Keratinocyte (primary cell): ENCODE data around the gene USP49. TPM values are rescaled to one million over a fixed set of nuclear protein-coding genes. Genes with fewer than 3 reads are reported as not detected.

Experiments used
- DNase-seq: peaks from one replicate; pipeline ENCODE4 v3.0.0-alpha.2; 2011; ENCODE audit warnings: low read depth, missing footprints, low spot score
- FAIRE-seq: peaks from 2 replicates; lab custom pipeline; 2011; peaks lifted over from hg19 to GRCh38; lab: Jason Lieb, UNC
- H2AFZ ChIP-seq: 2 replicates; pipeline ENCODE4 v1.6.0; 2012; ENCODE audit warnings: low read length, control low read depth, inconsistent platforms; ENCODE audit not compliant: control insufficient read depth
- H3K27ac ChIP-seq: 2 replicates; pipeline ENCODE4 v1.5.1; 2011; ENCODE audit warnings: low read length; ENCODE audit not compliant: control insufficient read depth, insufficient read depth
- H3K27me3 ChIP-seq: 3 replicates; pipeline ENCODE4 v1.6.0; 2011; ENCODE audit warnings: low read length; ENCODE audit not compliant: control insufficient read depth, insufficient read depth; ENCODE audit errors: extremely low read depth
- H3K36me3 ChIP-seq, 2 experiments: 2 replicates in 1 of 2; 3 replicates in 1 of 2; pipeline ENCODE4 v1.5.1; 2011; ENCODE audit warnings: low read length in 2 of 2, mild to moderate bottlenecking in 1 of 2; ENCODE audit not compliant: control insufficient read depth in 2 of 2, insufficient read depth in 2 of 2; ENCODE audit errors: extremely low read depth in 1 of 2
- H3K4me1 ChIP-seq: 3 replicates; pipeline ENCODE4 v1.5.1; 2011; ENCODE audit warnings: low read length; ENCODE audit not compliant: control insufficient read depth, insufficient read depth; ENCODE audit errors: extremely low read depth
- H3K4me2 ChIP-seq: 3 replicates; pipeline ENCODE4 v1.6.0; 2011; ENCODE audit warnings: low read depth, low read length; ENCODE audit not compliant: control insufficient read depth, insufficient read depth; ENCODE audit errors: extremely low read depth
- H3K4me3 ChIP-seq, 3 experiments: fragments of 200-600 bp in 1 of 3; sonication (generic) in 1 of 3; 2 replicates in 2 of 3; 3 replicates in 1 of 3; pipeline ENCODE4 v1.5.1; 2011 to 2016; ENCODE audit warnings: low read length in 3 of 3, mild to moderate bottlenecking in 3 of 3, control low read depth in 2 of 3, inconsistent platforms in 1 of 3, low read depth in 1 of 3, mixed read lengths in 1 of 3, mixed run types in 1 of 3, moderate library complexity in 1 of 3; ENCODE audit not compliant: control insufficient read depth in 2 of 3, insufficient read depth in 2 of 3; ENCODE audit errors: extremely low read depth in 1 of 3
- H3K79me2 ChIP-seq: 2 replicates; pipeline ENCODE4 v1.6.0; 2012; ENCODE audit warnings: low read length; ENCODE audit not compliant: control insufficient read depth, insufficient read depth
- H3K9ac ChIP-seq: 3 replicates; pipeline ENCODE4 v1.6.0; 2011; ENCODE audit warnings: low read length; ENCODE audit not compliant: control insufficient read depth, insufficient read depth; ENCODE audit errors: extremely low read depth
- H3K9me1 ChIP-seq: 3 replicates; pipeline ENCODE4 v1.6.0; 2011; ENCODE audit warnings: low read length; ENCODE audit not compliant: control insufficient read depth, insufficient read depth; ENCODE audit errors: extremely low read depth
- H3K9me3 ChIP-seq: 2 replicates; pipeline ENCODE4 v1.5.1; 2012; ENCODE audit warnings: low read depth, low read length; ENCODE audit not compliant: control insufficient read depth
- H4K20me1 ChIP-seq: 3 replicates; pipeline ENCODE4 v1.6.0; 2011; ENCODE audit warnings: low read length; ENCODE audit not compliant: control insufficient read depth, insufficient read depth; ENCODE audit errors: extremely low read depth
- EZH2 ChIP-seq: IDR thresholded peaks from one replicate; pipeline ENCODE4 v1.6.1; 2012; ENCODE audit warnings: inconsistent platforms, mild to moderate bottlenecking, low read length, moderate library complexity
- dilution Hi-C: fragments of 300-500 bp; cut with MboI; formaldehyde crosslinking; loops from one replicate; pipeline ENCODE4 v1.7.0; 2020; ENCODE audit warnings: low sequenced_read_pairs; ENCODE audit not compliant: extremely low pct_ligation_motif_present
- polyA plus RNA-seq, 5 experiments: library from polyadenylated mRNA; depleted of rRNA in 3 of 5; stranded (reverse) in 3 of 5; stranded (forward) in 1 of 5; unstranded in 1 of 5; fragments of >200 nt; gene quantifications; 1 replicate in 1 of 5; 2 replicates in 3 of 5; 3 replicates in 1 of 5; pipeline versions ENCODE4 v1.2.1 to v1.2.3, GENCODE V29; 2011 to 2012; ENCODE audit warnings: missing spikeins in 2 of 5, low read depth in 1 of 5, low replicate concordance in 1 of 5
- TF ChIP-seq, protein P1 (sequence below), 3 experiments: IDR thresholded peaks in 1 of 3; conservative IDR thresholded peaks in 1 of 3; optimal IDR thresholded peaks in 1 of 3; 2 replicates in 2 of 3; 3 replicates in 1 of 3; pipeline versions ENCODE3 to v1.5.1; 2011; ENCODE audit warnings: low read length in 3 of 3, mild to moderate bottlenecking in 3 of 3, moderate library complexity in 2 of 3, control low read depth in 1 of 3, inconsistent platforms in 1 of 3; ENCODE audit not compliant: insufficient read depth in 2 of 3; ENCODE audit errors: extremely low read depth in 1 of 3

USP49 gene
- polyA plus RNA-seq, 1 donor (not counting 4 experiments of a cell fraction or from before 2014, with no cell fraction given), result 2.3 TPM

DNA sequence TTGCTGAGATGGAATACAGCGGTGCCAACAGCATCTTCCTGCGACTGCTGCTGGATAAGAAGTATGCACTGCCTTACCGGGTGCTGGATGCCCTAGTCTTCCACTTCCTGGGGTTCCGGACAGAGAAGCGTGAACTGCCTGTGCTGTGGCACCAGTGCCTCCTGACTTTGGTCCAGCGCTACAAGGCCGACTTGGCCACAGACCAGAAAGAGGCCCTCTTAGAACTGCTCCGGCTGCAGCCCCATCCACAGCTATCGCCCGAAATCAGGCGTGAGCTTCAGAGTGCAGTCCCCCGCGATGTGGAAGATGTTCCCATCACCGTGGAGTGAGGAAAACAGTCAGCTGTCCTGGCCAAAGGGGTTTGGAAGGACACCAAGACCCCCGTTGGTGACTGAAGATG is 37.2 kb upstream of the USP49 start:
- Histone ChIP-seq H4K20me1 (no peaks in the 10 kb centered on the region), H3K4me2 (no peak overlapping the region), H3K36me3 (peaks cover 61 to 69% of the 10 kb centered on the region in 2 experiments), H3K4me3 (no peak overlapping the region), H3K9ac (no peak overlapping the region), H3K9me1 (no peaks in the 10 kb centered on the region), H3K27me3 (no peaks in the 10 kb centered on the region), H3K27ac (no peak overlapping the region), H3K79me2 (peaks cover 19% of the 10 kb centered on the region), H3K9me3 (no peaks in the 10 kb centered on the region), H3K4me1 (peaks cover 7% of the 10 kb centered on the region), H2AFZ (no peak overlapping the region)
- DNase-seq (no peak), FAIRE-seq (no peak)
- dilution Hi-C loops, result no loop called here
- no peak for TF ChIP-seq EZH2
- TF ChIP-seq, protein P1, sequence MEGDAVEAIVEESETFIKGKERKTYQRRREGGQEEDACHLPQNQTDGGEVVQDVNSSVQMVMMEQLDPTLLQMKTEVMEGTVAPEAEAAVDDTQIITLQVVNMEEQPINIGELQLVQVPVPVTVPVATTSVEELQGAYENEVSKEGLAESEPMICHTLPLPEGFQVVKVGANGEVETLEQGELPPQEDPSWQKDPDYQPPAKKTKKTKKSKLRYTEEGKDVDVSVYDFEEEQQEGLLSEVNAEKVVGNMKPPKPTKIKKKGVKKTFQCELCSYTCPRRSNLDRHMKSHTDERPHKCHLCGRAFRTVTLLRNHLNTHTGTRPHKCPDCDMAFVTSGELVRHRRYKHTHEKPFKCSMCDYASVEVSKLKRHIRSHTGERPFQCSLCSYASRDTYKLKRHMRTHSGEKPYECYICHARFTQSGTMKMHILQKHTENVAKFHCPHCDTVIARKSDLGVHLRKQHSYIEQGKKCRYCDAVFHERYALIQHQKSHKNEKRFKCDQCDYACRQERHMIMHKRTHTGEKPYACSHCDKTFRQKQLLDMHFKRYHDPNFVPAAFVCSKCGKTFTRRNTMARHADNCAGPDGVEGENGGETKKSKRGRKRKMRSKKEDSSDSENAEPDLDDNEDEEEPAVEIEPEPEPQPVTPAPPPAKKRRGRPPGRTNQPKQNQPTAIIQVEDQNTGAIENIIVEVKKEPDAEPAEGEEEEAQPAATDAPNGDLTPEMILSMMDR (optimal IDR thresholded peaks at IDR 0.05 in 1 of 3, IDR thresholded peaks at IDR 0.05 in 1 of 3, conservative IDR thresholded peaks at IDR 0.05 in 1 of 3; ENCODE audit: extremely low read depth in 1 of 3, insufficient read depth in 2 of 3, low read length in 3 of 3), result no peak

DNA sequence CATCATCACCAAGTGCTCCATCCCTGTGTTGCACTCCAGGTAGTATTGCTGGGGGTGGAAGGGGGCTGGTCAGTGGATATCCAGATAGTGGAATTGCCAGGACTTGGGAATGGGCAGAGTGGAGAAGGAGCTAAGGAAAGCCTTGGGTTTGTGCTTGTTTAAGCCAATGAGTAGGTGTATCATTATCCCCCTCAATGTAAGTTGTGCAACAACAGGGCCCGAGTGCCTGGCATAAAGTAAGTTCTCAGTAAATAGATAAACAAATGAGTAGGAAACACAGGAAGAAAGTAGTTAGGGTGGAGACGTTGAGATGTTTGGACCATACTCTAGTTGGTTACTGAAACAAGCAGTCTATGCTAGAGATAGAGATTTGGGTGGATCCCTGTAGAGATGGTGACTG is 36.6 kb upstream of the USP49 start:
- Histone ChIP-seq H3K9me3 (no peaks in the 10 kb centered on the region), H3K79me2 (peaks cover 25% of the 10 kb centered on the region), H3K9ac (no peak overlapping the region), H3K27ac (no peak overlapping the region), H2AFZ (no peak overlapping the region), H3K27me3 (no peaks in the 10 kb centered on the region), H4K20me1 (no peaks in the 10 kb centered on the region), H3K4me1 (peaks cover 7% of the 10 kb centered on the region), H3K36me3 (peaks cover 64 to 68% of the 10 kb centered on the region in 2 experiments), H3K4me3 (no peak overlapping the region), H3K4me2 (no peak overlapping the region), H3K9me1 (no peaks in the 10 kb centered on the region)
- TF ChIP-seq, protein P1 (optimal IDR thresholded peaks at IDR 0.05 in 1 of 3, IDR thresholded peaks at IDR 0.05 in 1 of 3, conservative IDR thresholded peaks at IDR 0.05 in 1 of 3; ENCODE audit: extremely low read depth in 1 of 3, insufficient read depth in 2 of 3, low read length in 3 of 3), result no peak
- TF ChIP-seq EZH2, result no peak
- dilution Hi-C loops, result no loop called here
- DNase-seq (no peak), FAIRE-seq (no peak)
